Kidney (tissue), 14 donors: ENCODE results near the gene PLEKHG5. TPM values are rescaled to one million over a fixed set of nuclear protein-coding genes. Genes with fewer than 3 reads are reported as not detected.

ENCODE experiments used
- DNase-seq, 5 donors: peaks; one replicate each; pipeline ENCODE4 v3.0.0-alpha.2; 2013 to 2020
- FAIRE-seq: peaks from 2 replicates; lab custom pipeline; 2012; peaks lifted over from hg19 to GRCh38; lab: Jason Lieb, UNC
- H3K27ac ChIP-seq, 2 donors: one replicate each; pipeline ENCODE4 v1.7.0; 2013; ENCODE audit warnings: low read depth in 2 of 2, low read length in 2 of 2, inconsistent platforms in 1 of 2
- H3K27me3 ChIP-seq: one replicate; pipeline ENCODE4 v1.7.1; 2013; ENCODE audit warnings: low read length, inconsistent platforms; ENCODE audit not compliant: control insufficient read depth, insufficient read depth
- H3K36me3 ChIP-seq, 3 donors: one replicate each; pipeline versions ENCODE4 v1.7.0 to v1.7.1; 2013; ENCODE audit warnings: low read length in 3 of 3, control low read depth in 1 of 3, inconsistent platforms in 1 of 3; ENCODE audit not compliant: insufficient read depth in 3 of 3, control insufficient read depth in 2 of 3
- H3K4me1 ChIP-seq, 3 donors: one replicate each; pipeline versions ENCODE4 v1.7.0 to v1.7.1; 2013; ENCODE audit warnings: low read length in 3 of 3, inconsistent platforms in 1 of 3, low read depth in 1 of 3; ENCODE audit not compliant: control insufficient read depth in 2 of 3, insufficient read depth in 2 of 3
- H3K4me3 ChIP-seq, 3 donors: one replicate each; pipeline versions ENCODE4 v1.7.0 to v1.8.1; 2013; ENCODE audit warnings: low read length in 3 of 3, control low read depth in 1 of 3, inconsistent platforms in 1 of 3
- H3K9ac ChIP-seq, 3 donors: one replicate each; pipeline versions ENCODE4 v1.7.0 to v1.7.1; 2013; ENCODE audit warnings: low read length in 3 of 3, control low read depth in 1 of 3, inconsistent platforms in 1 of 3
- H3K9me3 ChIP-seq, 3 donors: one replicate each; pipeline versions ENCODE4 v1.7.0 to v1.7.1; 2013; ENCODE audit warnings: low read length in 3 of 3, control low read depth in 1 of 3, inconsistent platforms in 1 of 3; ENCODE audit not compliant: control insufficient read depth in 2 of 3, insufficient read depth in 1 of 3
- intact Hi-C: fragments of 100-400 bp; cut with DNase I; formaldehyde crosslinking; loops from one replicate; pipeline ENCODE4 v1.11.1; 2022
- polyA plus RNA-seq: library from polyadenylated mRNA; stranded (reverse); fragments of 350-450 nt; fragmentation: Illumina TruSeq; extraction: RNeasy Lipid Tissue Mini Kit (QIAGEN cat#74804); gene quantifications from one replicate; pipeline ENCODE4 v1.2.3, GENCODE V29; 2014; ENCODE audit warnings: low read depth, low replicate concordance; ENCODE audit not compliant: insufficient read depth
- total RNA-seq: library from RNA; stranded (reverse); fragmentation: NEBNext Ultra II Directional; extraction: Animal tissue kit (Norgen Biotek cat#: 25700); gene quantifications from one replicate; pipeline ENCODE4 v1.2.1, GENCODE V29; 2021
- TF ChIP-seq, protein P1 (sequence below): IDR thresholded peaks from 3 replicates; pipeline ENCODE4 v1.5.1; 2012; ENCODE audit warnings: mild to moderate bottlenecking, moderate library complexity, borderline replicate concordance; ENCODE audit not compliant: insufficient read depth; ENCODE audit errors: extremely low read depth
- donor health status: control.
- donor health status: control.
- donor health status: control.
- donor health status: control.
- donor health status: control.
- donor health status: DM: yes; HTN: yes; CAD: no.
- donor health status: Normal renal cell carcinoma (clear cell type).

Gene PLEKHG5
- total and polyA plus RNA-seq, 2 donors from 2014 or later: 4.4 to 14.0 TPM

- TF ChIP-seq, protein P1, sequence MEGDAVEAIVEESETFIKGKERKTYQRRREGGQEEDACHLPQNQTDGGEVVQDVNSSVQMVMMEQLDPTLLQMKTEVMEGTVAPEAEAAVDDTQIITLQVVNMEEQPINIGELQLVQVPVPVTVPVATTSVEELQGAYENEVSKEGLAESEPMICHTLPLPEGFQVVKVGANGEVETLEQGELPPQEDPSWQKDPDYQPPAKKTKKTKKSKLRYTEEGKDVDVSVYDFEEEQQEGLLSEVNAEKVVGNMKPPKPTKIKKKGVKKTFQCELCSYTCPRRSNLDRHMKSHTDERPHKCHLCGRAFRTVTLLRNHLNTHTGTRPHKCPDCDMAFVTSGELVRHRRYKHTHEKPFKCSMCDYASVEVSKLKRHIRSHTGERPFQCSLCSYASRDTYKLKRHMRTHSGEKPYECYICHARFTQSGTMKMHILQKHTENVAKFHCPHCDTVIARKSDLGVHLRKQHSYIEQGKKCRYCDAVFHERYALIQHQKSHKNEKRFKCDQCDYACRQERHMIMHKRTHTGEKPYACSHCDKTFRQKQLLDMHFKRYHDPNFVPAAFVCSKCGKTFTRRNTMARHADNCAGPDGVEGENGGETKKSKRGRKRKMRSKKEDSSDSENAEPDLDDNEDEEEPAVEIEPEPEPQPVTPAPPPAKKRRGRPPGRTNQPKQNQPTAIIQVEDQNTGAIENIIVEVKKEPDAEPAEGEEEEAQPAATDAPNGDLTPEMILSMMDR: no peak
- Histone ChIP-seq H3K36me3 (no peaks in the 10 kb centered on the region), H3K9ac (no peak overlapping the region), H3K4me3 (no peak overlapping the region), H3K27ac (no peak overlapping the region), H3K4me1 (peaks cover 0 to 11% (median 0%) of the 10 kb centered on the region in 3 donors), H3K27me3 (no peaks in the 10 kb centered on the region), H3K9me3 (no peaks in the 10 kb centered on the region)
- intact Hi-C loops: no loop called here
- peak in 1 of 5 donors; percentile 16 for DNase-seq
- FAIRE-seq: no peak
These were observed 6.7 kb downstream of the PLEKHG5 start for GRCh38 chr1:6484826-6485167.

- Histone ChIP-seq H3K4me3 (no peak overlapping the region), H3K36me3 (no peaks in the 10 kb centered on the region), H3K9ac (no peak overlapping the region), H3K27ac (no peak overlapping the region), H3K4me1 (peaks cover 0 to 7% (median 0%) of the 10 kb centered on the region in 3 donors), H3K9me3 (no peaks in the 10 kb centered on the region), H3K27me3 (no peaks in the 10 kb centered on the region)
- DNase-seq: no peak
- TF ChIP-seq, protein P1: no peak
- FAIRE-seq: no peak
- intact Hi-C loops: no loop called here
These were observed 7.7 kb downstream of the PLEKHG5 start for GRCh38 chr1:6483761-6484117.

DNA sequence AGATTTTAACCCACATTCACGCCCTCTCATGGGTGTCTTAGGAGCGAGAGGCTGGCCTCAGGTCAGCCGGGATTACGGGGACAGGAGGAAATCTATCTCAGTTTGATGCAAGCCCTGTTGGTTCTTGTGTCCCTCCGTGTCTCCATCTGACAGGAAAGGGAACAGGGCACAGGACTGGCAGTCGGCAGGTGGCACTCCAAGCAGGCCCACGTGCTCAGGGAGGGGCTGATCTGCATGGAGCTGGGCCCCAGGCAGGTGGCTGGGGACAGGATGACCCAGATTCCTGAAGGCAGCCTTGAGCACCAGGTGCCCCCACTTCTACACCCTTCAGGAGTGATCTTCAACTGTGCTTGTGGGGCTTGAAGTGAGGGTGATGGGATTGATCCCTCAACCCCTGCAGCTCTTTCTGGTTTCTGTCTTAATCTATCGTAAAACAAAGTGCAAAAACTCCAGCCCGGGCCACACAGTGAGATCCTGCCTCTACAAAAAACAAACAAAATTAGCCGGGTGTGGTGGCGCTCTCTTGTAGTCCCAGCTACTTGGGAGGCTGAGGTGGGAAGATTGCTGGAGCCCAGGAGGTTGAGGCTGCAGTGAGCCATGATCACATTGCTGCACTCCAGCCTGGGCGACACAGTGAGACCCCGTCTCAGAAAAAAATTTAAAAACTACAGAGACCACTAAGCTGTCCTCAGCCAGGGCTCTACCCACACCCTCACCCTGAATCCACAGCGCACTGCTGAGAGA is 8.3 kb downstream of the PLEKHG5 start:
- H3K4me3 ChIP-seq: no peak overlapping the region
- FAIRE-seq: no peak
- H3K4me1 ChIP-seq: peaks cover 0 to 7% (median 0%) of the 10 kb centered on the region in 3 donors
- TF ChIP-seq, protein P1: no peak
- no peak overlapping the region for H3K9ac ChIP-seq
- H3K36me3 ChIP-seq: no peaks in the 10 kb centered on the region
- no peaks in the 10 kb centered on the region for H3K9me3 ChIP-seq
- H3K27ac ChIP-seq: no peak overlapping the region
- H3K27me3 ChIP-seq: no peaks in the 10 kb centered on the region
- peak in 1 of 5 donors; percentile 56 for DNase-seq
- intact Hi-C loops: no loop called here
